H9 (cell line): Measurements from ENCODE around the gene LSP1. TPM values are rescaled to one million over a fixed set of nuclear protein-coding genes. Genes with fewer than 3 reads are reported as not detected.

ENCODE experiments used
- DNase-seq: peaks from one replicate; pipeline ENCODE4 v3.0.0-alpha.2; 2017
- H2AFZ ChIP-seq: one replicate; pipeline ENCODE4 v1.6.1; 2013; ENCODE audit warnings: mild to moderate bottlenecking, low read length, control low read depth, moderate library complexity
- H2AK5ac ChIP-seq: 2 replicates; pipeline ENCODE4 v1.6.1; 2013; ENCODE audit warnings: low read length, control low read depth, mixed read lengths; ENCODE audit not compliant: insufficient read length
- H2BK120ac ChIP-seq: one replicate; pipeline ENCODE4 v1.6.1; 2013; ENCODE audit warnings: low read depth, mild to moderate bottlenecking, low read length, control low read depth, inconsistent platforms; ENCODE audit not compliant: poor library complexity, severe bottlenecking
- H2BK12ac ChIP-seq: 2 replicates; pipeline ENCODE4 v1.6.1; 2013; ENCODE audit warnings: low read length, control low read depth, mixed read lengths, low read depth; ENCODE audit not compliant: insufficient read length
- H2BK15ac ChIP-seq: 2 replicates; pipeline ENCODE4 v1.6.1; 2013; ENCODE audit warnings: low read depth, low read length, control low read depth
- H2BK20ac ChIP-seq: one replicate; pipeline ENCODE4 v1.6.1; 2013; ENCODE audit warnings: low read depth, mild to moderate bottlenecking, low read length, control low read depth, inconsistent platforms; ENCODE audit not compliant: poor library complexity, severe bottlenecking
- H2BK5ac ChIP-seq: 2 replicates; pipeline ENCODE4 v1.6.1; 2013; ENCODE audit warnings: low read length, control low read depth, mixed read lengths; ENCODE audit not compliant: insufficient read length
- H3K14ac ChIP-seq: 2 replicates; pipeline ENCODE4 v1.6.1; 2013; ENCODE audit warnings: low read length, control low read depth; ENCODE audit not compliant: insufficient read depth
- H3K18ac ChIP-seq: 2 replicates; pipeline ENCODE4 v1.6.1; 2013; ENCODE audit warnings: low read depth, mild to moderate bottlenecking, mixed read lengths, low read length, control low read depth; ENCODE audit not compliant: insufficient read length
- H3K23ac ChIP-seq: 2 replicates; pipeline ENCODE4 v1.6.1; 2013; ENCODE audit warnings: low read length, control low read depth, mixed read lengths, low read depth; ENCODE audit not compliant: insufficient read length
- H3K23me2 ChIP-seq: 2 replicates; pipeline ENCODE4 v1.6.1; 2013; ENCODE audit warnings: low read depth, mild to moderate bottlenecking, mixed read lengths, low read length, control low read depth; ENCODE audit not compliant: insufficient read length, poor library complexity, severe bottlenecking
- H3K27ac ChIP-seq: 2 replicates; pipeline ENCODE4 v1.5.1; 2013; ENCODE audit warnings: low read length, control low read depth, mixed read lengths, low read depth; ENCODE audit not compliant: insufficient read length
- H3K27me3 ChIP-seq: 2 replicates; pipeline ENCODE4 v1.6.1; 2013; ENCODE audit warnings: low read length, control low read depth, inconsistent platforms; ENCODE audit not compliant: insufficient read depth
- H3K4ac ChIP-seq: 2 replicates; pipeline ENCODE4 v1.6.1; 2013; ENCODE audit warnings: low read depth, mild to moderate bottlenecking, control low read depth, inconsistent platforms, low read length, moderate library complexity
- H3K4me1 ChIP-seq: 2 replicates; pipeline ENCODE4 v1.6.1; 2013; ENCODE audit warnings: low read length, control low read depth, inconsistent platforms; ENCODE audit not compliant: insufficient read depth
- H3K4me2 ChIP-seq: 2 replicates; pipeline ENCODE4 v1.6.1; 2013; ENCODE audit warnings: low read length, control low read depth, mixed read lengths; ENCODE audit not compliant: insufficient read length, insufficient read depth
- H3K56ac ChIP-seq: 2 replicates; pipeline ENCODE4 v1.6.1; 2013; ENCODE audit warnings: low read depth, mild to moderate bottlenecking, mixed read lengths, low read length, control low read depth; ENCODE audit not compliant: insufficient read length
- H3K79me1 ChIP-seq: 2 replicates; pipeline ENCODE4 v1.6.1; 2013; ENCODE audit warnings: low read depth, mild to moderate bottlenecking, moderate library complexity, low read length, control low read depth, inconsistent platforms; ENCODE audit not compliant: insufficient read depth, poor library complexity, severe bottlenecking
- H3K79me2 ChIP-seq: 2 replicates; pipeline ENCODE4 v1.6.1; 2013; ENCODE audit warnings: low read length, control low read depth, inconsistent platforms; ENCODE audit not compliant: insufficient read depth
- H3K9ac ChIP-seq: 2 replicates; pipeline ENCODE4 v1.6.1; 2013; ENCODE audit warnings: low read length, control low read depth, mixed read lengths; ENCODE audit not compliant: insufficient read length; ENCODE audit errors: extremely low read depth
- H3K9me3 ChIP-seq: one replicate; pipeline ENCODE4 v1.6.1; 2013; ENCODE audit warnings: low read depth, low read length, inconsistent platforms; ENCODE audit not compliant: control insufficient read depth
- H3T11ph ChIP-seq: one replicate; pipeline ENCODE4 v1.6.1; 2013; ENCODE audit warnings: mild to moderate bottlenecking, low read length, control low read depth, inconsistent platforms
- H4K20me1 ChIP-seq: one replicate; pipeline ENCODE4 v1.6.1; 2013; ENCODE audit not compliant: control insufficient read depth, insufficient read length, insufficient read depth
- H4K5ac ChIP-seq: 2 replicates; pipeline ENCODE4 v1.6.1; 2013; ENCODE audit warnings: low read depth, mild to moderate bottlenecking, mixed read lengths, low read length, control low read depth; ENCODE audit not compliant: insufficient read length
- H4K8ac ChIP-seq: replicated peaks from 2 replicates; pipeline ENCODE4 v1.6.1; 2013; ENCODE audit warnings: low read length, control low read depth, mixed read lengths, low read depth; ENCODE audit not compliant: insufficient read length
- H4K91ac ChIP-seq: 2 replicates; pipeline ENCODE4 v1.6.1; 2013; ENCODE audit warnings: low read depth, mild to moderate bottlenecking, moderate library complexity, mixed read lengths, low read length, control low read depth; ENCODE audit not compliant: insufficient read length
- H3K27ac Mint-ChIP-seq, 3 experiments: 2 replicates in 2 of 3; 3 replicates in 1 of 3; pipeline ENCODE4 v1.8.0; 2020 to 2021; ENCODE audit warnings: mixed read lengths in 3 of 3, mild to moderate bottlenecking in 1 of 3, moderate library complexity in 1 of 3
- H3K27me3 Mint-ChIP-seq: 2 replicates; pipeline ENCODE4 v1.8.0; 2021; ENCODE audit warnings: low read depth, mild to moderate bottlenecking, moderate library complexity, mixed read lengths
- H3K36me3 Mint-ChIP-seq, 3 experiments: 2 replicates in 2 of 3; 3 replicates in 1 of 3; pipeline ENCODE4 v1.8.0; 2020 to 2021; ENCODE audit warnings: low read depth in 3 of 3, mixed read lengths in 3 of 3; ENCODE audit not compliant: insufficient read depth in 1 of 3
- H3K4me1 Mint-ChIP-seq, 2 experiments: 2 replicates each; pipeline ENCODE4 v1.8.0; 2020; ENCODE audit warnings: mixed read lengths in 2 of 2
- H3K4me3 Mint-ChIP-seq, 2 experiments: 2 replicates in 1 of 2; 3 replicates in 1 of 2; pipeline ENCODE4 v1.8.0; 2020 to 2021; ENCODE audit warnings: mild to moderate bottlenecking in 2 of 2, mixed read lengths in 2 of 2, moderate library complexity in 1 of 2
- H3K9me3 Mint-ChIP-seq, 2 experiments: 2 replicates in 1 of 2; 3 replicates in 1 of 2; pipeline ENCODE4 v1.8.0; 2020; ENCODE audit warnings: mild to moderate bottlenecking in 2 of 2, mixed read lengths in 2 of 2, moderate library complexity in 1 of 2
- whole genome bisulfite sequencing: extraction: QIAGEN DNeasy Blood & Tissue Kit; methylation state at CpG from one replicate; pipeline ENCODE4 v1.1.7; 2013; ENCODE audit warnings: missing lambda C conversion rate, low lambda C conversion rate, mixed read lengths; ENCODE audit not compliant: insufficient read length; ENCODE audit errors: extremely low coverage; 5-methylcytosine and 5-hydroxymethylcytosine counted together
- total RNA-seq: library from RNA; stranded (reverse); gene quantifications from 2 replicates; pipeline ENCODE4 v1.2.1, GENCODE V29; 2021
- TF ChIP-seq, protein P1 (sequence below): fragments of 200-600 bp; sonication (generic); conservative IDR thresholded peaks from 3 replicates; pipeline ENCODE4 v1.8.0; 2021; ENCODE audit warnings: antibody characterized with exemption, mild to moderate bottlenecking

Gene LSP1
- total RNA-seq, 1 experiment from 2014 or later, result not detected

DNA sequence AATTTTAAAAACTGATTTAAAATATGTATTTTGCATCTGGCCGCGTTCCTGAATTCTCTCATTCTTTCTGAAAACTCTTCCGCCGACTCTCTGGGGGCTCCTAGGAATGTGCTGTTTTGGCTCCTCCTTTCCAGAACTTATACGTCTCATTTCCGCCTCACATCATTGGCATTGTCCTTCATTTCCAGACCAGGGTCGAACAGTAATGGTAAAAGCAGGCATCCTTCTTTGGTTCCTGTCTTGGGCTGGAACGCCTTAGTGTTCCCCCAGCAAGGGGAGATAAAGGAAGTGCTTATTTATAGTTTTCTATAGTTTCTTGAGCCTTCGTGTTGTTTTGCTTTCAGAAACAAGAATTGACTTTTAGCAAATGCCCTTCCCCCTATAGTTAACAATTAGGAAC lies 55.7 kb downstream of the LSP1 start:
- no peak overlapping the region for H3K23ac ChIP-seq
- no peak overlapping the region for H3K18ac ChIP-seq
- H3K9me3 Mint-ChIP-seq, result peaks cover 0 to 2% of the 10 kb centered on the region in 2 experiments; a peak in 1 of 5 replicates
- H3K27me3 ChIP-seq, result no peaks in the 10 kb centered on the region
- no peak overlapping the region for H3K4ac ChIP-seq
- no peak overlapping the region for H2BK20ac ChIP-seq
- no peak overlapping the region for H3K4me3 Mint-ChIP-seq
- WGBS, result no CpG with 5 or more reads among the region's 9 CpGs
- H3K27ac ChIP-seq, result no peak overlapping the region
- H2BK120ac ChIP-seq, result no peak overlapping the region
- H3K23me2 ChIP-seq, result peaks cover 2% of the 10 kb centered on the region
- H3K79me2 ChIP-seq, result no peaks in the 10 kb centered on the region
- no peak for DNase-seq
- no peak overlapping the region for H2BK5ac ChIP-seq
- no peak overlapping the region for H3T11ph ChIP-seq
- no peak overlapping the region for H4K8ac ChIP-seq
- no peak overlapping the region for H3K9ac ChIP-seq
- no peak overlapping the region for H3K4me2 ChIP-seq
- no peak overlapping the region for H3K56ac ChIP-seq
- H3K14ac ChIP-seq, result no peak overlapping the region
- H3K4me1 ChIP-seq, result 0 out of 2 replicates have a peak, but pooled peaks cover 3% of the 10 kb centered on the region
- peaks cover 19% of the 10 kb centered on the region for H3K27me3 Mint-ChIP-seq
- H4K91ac ChIP-seq, result no peak overlapping the region
- no peak overlapping the region for H2AK5ac ChIP-seq
- H3K79me1 ChIP-seq, result no peaks in the 10 kb centered on the region
- no peaks in the 10 kb centered on the region for H3K9me3 ChIP-seq
- H2BK15ac ChIP-seq, result no peak overlapping the region
- no peaks in the 10 kb centered on the region for H4K20me1 ChIP-seq
- peak overlapping the region in 1 of 3 experiments; percentile 35; a peak in 1 of 7 replicates for H3K27ac Mint-ChIP-seq
- H3K36me3 Mint-ChIP-seq, result no peaks in the 10 kb centered on the region
- TF ChIP-seq, protein P1, sequence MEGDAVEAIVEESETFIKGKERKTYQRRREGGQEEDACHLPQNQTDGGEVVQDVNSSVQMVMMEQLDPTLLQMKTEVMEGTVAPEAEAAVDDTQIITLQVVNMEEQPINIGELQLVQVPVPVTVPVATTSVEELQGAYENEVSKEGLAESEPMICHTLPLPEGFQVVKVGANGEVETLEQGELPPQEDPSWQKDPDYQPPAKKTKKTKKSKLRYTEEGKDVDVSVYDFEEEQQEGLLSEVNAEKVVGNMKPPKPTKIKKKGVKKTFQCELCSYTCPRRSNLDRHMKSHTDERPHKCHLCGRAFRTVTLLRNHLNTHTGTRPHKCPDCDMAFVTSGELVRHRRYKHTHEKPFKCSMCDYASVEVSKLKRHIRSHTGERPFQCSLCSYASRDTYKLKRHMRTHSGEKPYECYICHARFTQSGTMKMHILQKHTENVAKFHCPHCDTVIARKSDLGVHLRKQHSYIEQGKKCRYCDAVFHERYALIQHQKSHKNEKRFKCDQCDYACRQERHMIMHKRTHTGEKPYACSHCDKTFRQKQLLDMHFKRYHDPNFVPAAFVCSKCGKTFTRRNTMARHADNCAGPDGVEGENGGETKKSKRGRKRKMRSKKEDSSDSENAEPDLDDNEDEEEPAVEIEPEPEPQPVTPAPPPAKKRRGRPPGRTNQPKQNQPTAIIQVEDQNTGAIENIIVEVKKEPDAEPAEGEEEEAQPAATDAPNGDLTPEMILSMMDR, result no peak
- H4K5ac ChIP-seq, result no peak overlapping the region
- no peak overlapping the region for H2BK12ac ChIP-seq
- H2AFZ ChIP-seq, result no peak overlapping the region
- H3K4me1 Mint-ChIP-seq, result peaks cover 17 to 24% of the 10 kb centered on the region in 2 experiments
